ENCODE data around the gene ADIPOR2. TPM values are rescaled to one million over a fixed set of nuclear protein-coding genes. Genes with fewer than 3 reads are reported as not detected.

Gene ADIPOR2
- total RNA-seq, 1 donor from 2014 or later = 43.5 TPM

GRCh38 chr12:1836241-1836803, 145.5 kb downstream of the ADIPOR2 start:
- no peak for TF ChIP-seq CTCF (IDR thresholded peaks at IDR 0.05)

GRCh38 chr12:1836854-1837421, 146.1 kb downstream of the ADIPOR2 start:
- no peak for DNase-seq (ENCODE audit: extremely low spot score, unreplicated experiment)
- H3K27ac Mint-ChIP-seq (ENCODE audit: unreplicated experiment) = peak overlapping the region; percentile 44
- no peak overlapping the region for H3K4me3 Mint-ChIP-seq (ENCODE audit: unreplicated experiment)
- no peak for TF ChIP-seq CTCF (IDR thresholded peaks at IDR 0.05)
- peaks cover 25% of the 10 kb centered on the region for H3K4me1 Mint-ChIP-seq (ENCODE audit: unreplicated experiment)
- peaks cover 15% of the 10 kb centered on the region for H3K27me3 Mint-ChIP-seq (ENCODE audit: unreplicated experiment)
- no peaks in the 10 kb centered on the region for H3K9me3 Mint-ChIP-seq (ENCODE audit: unreplicated experiment)
- H3K36me3 Mint-ChIP-seq (ENCODE audit: unreplicated experiment) = no peaks in the 10 kb centered on the region

More at GRCh38 chr12:1836241-1836803, 145.5 kb downstream of the ADIPOR2 start:
- no peak for DNase-seq (ENCODE audit: extremely low spot score, unreplicated experiment)
- Mint-ChIP-seq H3K27ac (ENCODE audit: unreplicated experiment) (peak overlapping the region; percentile 44), H3K4me1 (ENCODE audit: unreplicated experiment) (peaks cover 25% of the 10 kb centered on the region), H3K9me3 (ENCODE audit: unreplicated experiment) (no peaks in the 10 kb centered on the region), H3K4me3 (ENCODE audit: unreplicated experiment) (no peak overlapping the region), H3K27me3 (ENCODE audit: unreplicated experiment) (peaks cover 15% of the 10 kb centered on the region), H3K36me3 (ENCODE audit: unreplicated experiment) (no peaks in the 10 kb centered on the region)

GRCh38 chr12:1837541-1838204, 146.8 kb downstream of the ADIPOR2 start:
- H3K4me1 Mint-ChIP-seq (ENCODE audit: unreplicated experiment) = peaks cover 25% of the 10 kb centered on the region
- H3K27ac Mint-ChIP-seq (ENCODE audit: unreplicated experiment) = peak overlapping the region; percentile 64
- peaks cover 15% of the 10 kb centered on the region for H3K27me3 Mint-ChIP-seq (ENCODE audit: unreplicated experiment)
- no peaks in the 10 kb centered on the region for H3K36me3 Mint-ChIP-seq (ENCODE audit: unreplicated experiment)
- no peak for DNase-seq (ENCODE audit: extremely low spot score, unreplicated experiment)
- H3K4me3 Mint-ChIP-seq (ENCODE audit: unreplicated experiment) = no peak overlapping the region
- TF ChIP-seq CTCF (IDR thresholded peaks at IDR 0.05) = no peak
- H3K9me3 Mint-ChIP-seq (ENCODE audit: unreplicated experiment) = no peaks in the 10 kb centered on the region

Small RNA genes lying within 50 kb of the gene (microRNA-seq; reads per million reads assigned to microRNA genes)
- not detected for gene MIR3649 (ENCODE audit: unreplicated experiment)

Other genes starting within 250 kb of the ADIPOR2 start
- 9.1 and 9.4 TPM in 2 replicates for gene FBXL14, start 96.5 kb upstream of the ADIPOR2 start, total RNA-seq
- 88.7 and 99.5 TPM in 2 replicates for gene WNT5B, start 61.8 kb upstream of the ADIPOR2 start, total RNA-seq
- not detected in 2 replicates for gene LRTM2, start 129.5 kb downstream of the ADIPOR2 start, total RNA-seq
- not detected in 2 replicates for gene CACNA2D4, start 227.6 kb downstream of the ADIPOR2 start, total RNA-seq

Data from osteocyte (in vitro differentiated cells).